IMR-90 (cell line): ENCODE data around the gene MAG. TPM values are rescaled to one million over a fixed set of nuclear protein-coding genes. Genes with fewer than 3 reads are reported as not detected.

Source experiments
- ATAC-seq: fragments of 200-7000 bp; cut with Tn5 transposase; 2 replicates; pipeline ENCODE4 v1.9.1; 2020; ENCODE audit warnings: low read depth, mild to moderate bottlenecking, moderate library complexity
- BruUV-seq: library from RNA; stranded (reverse); fragments of 400-500 nt; replicated peaks from 2 replicates; lab custom pipeline; 2021; lab: Mats Ljungman, UMichigan
- CTCF ChIA-PET: fragments of 300-600 bp; formaldehyde crosslinking; extraction: SDS; loops from one replicate; lab custom pipeline; 2021; ENCODE audit warnings: antibody characterized with exemption; lab: Yijun Ruan, JAX
- POLR2A ChIA-PET: fragments of 300-600 bp; sonication (Branson Sonifier 250); formaldehyde crosslinking; loops from one replicate; lab custom pipeline; 2022; ENCODE audit warnings: antibody characterized with exemption; ENCODE audit not compliant: unreplicated experiment; lab: Charles Lee
- DNase-seq: peaks from one replicate; pipeline ENCODE4 v3.0.0; 2013
- H2AFZ ChIP-seq: replicated peaks from 2 replicates; pipeline ENCODE3; 2013; ENCODE audit warnings: low read length, mild to moderate bottlenecking; ENCODE audit not compliant: poor library complexity
- H2AK5ac ChIP-seq: 2 replicates; pipeline ENCODE4 v1.6.1; 2013; ENCODE audit warnings: low read depth, low read length, inconsistent platforms
- H2AK9ac ChIP-seq: replicated peaks from 2 replicates; pipeline ENCODE3; 2013; ENCODE audit warnings: mild to moderate bottlenecking, low read depth, low read length, moderate library complexity; ENCODE audit not compliant: poor library complexity
- H2BK120ac ChIP-seq: 2 replicates; pipeline ENCODE4 v1.6.1; 2013; ENCODE audit warnings: low read depth, low read length, inconsistent platforms
- H2BK15ac ChIP-seq: 3 replicates; pipeline ENCODE4 v1.6.1; 2013; ENCODE audit warnings: low read depth, low read length, inconsistent platforms
- H2BK20ac ChIP-seq: 2 replicates; pipeline ENCODE4 v1.6.1; 2013; ENCODE audit warnings: low read depth, mild to moderate bottlenecking, inconsistent platforms, low read length, moderate library complexity
- H2BK5ac ChIP-seq: 2 replicates; pipeline ENCODE4 v1.6.1; 2013; ENCODE audit warnings: mild to moderate bottlenecking, low read depth, low read length, inconsistent platforms; ENCODE audit not compliant: poor library complexity, severe bottlenecking
- H3K14ac ChIP-seq: replicated peaks from 2 replicates; pipeline ENCODE4 v1.6.1; 2013; ENCODE audit warnings: low read depth, low read length, inconsistent platforms
- H3K18ac ChIP-seq: 2 replicates; pipeline ENCODE4 v1.6.1; 2013; ENCODE audit warnings: low read depth, low read length, control low read depth
- H3K23ac ChIP-seq: 2 replicates; pipeline ENCODE4 v1.6.1; 2013; ENCODE audit warnings: low read depth, low read length, inconsistent platforms
- H3K27ac ChIP-seq: 2 replicates; pipeline ENCODE4 v1.5.1; 2013; ENCODE audit warnings: mild to moderate bottlenecking, control low read depth, low read length; ENCODE audit not compliant: insufficient read depth
- H3K27me3 ChIP-seq: 2 replicates; pipeline ENCODE4 v1.6.1; 2013; ENCODE audit warnings: low read length; ENCODE audit not compliant: control insufficient read depth, insufficient read depth
- H3K36me3 ChIP-seq: 2 replicates; pipeline ENCODE4 v1.6.1; 2013; ENCODE audit warnings: low read length, mixed read lengths; ENCODE audit not compliant: control insufficient read depth, insufficient read depth
- H3K4ac ChIP-seq: 2 replicates; pipeline ENCODE4 v1.6.1; 2013; ENCODE audit warnings: low read depth, low read length, inconsistent platforms
- H3K4me1 ChIP-seq: 2 replicates; pipeline ENCODE4 v1.6.1; 2013; ENCODE audit warnings: low read length, mixed read lengths; ENCODE audit not compliant: control insufficient read depth, insufficient read depth
- H3K4me2 ChIP-seq: 2 replicates; pipeline ENCODE4 v1.6.1; 2013; ENCODE audit warnings: low read depth, mild to moderate bottlenecking, control low read depth, low read length, moderate library complexity
- H3K4me3 ChIP-seq: 2 replicates; pipeline ENCODE4 v1.5.1; 2013; ENCODE audit warnings: low read depth, mild to moderate bottlenecking, control low read depth, low read length, moderate library complexity; ENCODE audit not compliant: insufficient read depth
- H3K56ac ChIP-seq: 2 replicates; pipeline ENCODE4 v1.6.1; 2013; ENCODE audit warnings: low read length, inconsistent platforms; ENCODE audit not compliant: insufficient read depth; ENCODE audit errors: extremely low read depth
- H3K79me1 ChIP-seq, 2 experiments: 2 replicates each; pipeline ENCODE4 v1.6.1; 2013; ENCODE audit warnings: low read length in 2 of 2, inconsistent platforms in 1 of 2, low read depth in 1 of 2
- H3K9ac ChIP-seq: 2 replicates; pipeline ENCODE4 v1.6.1; 2013; ENCODE audit warnings: low read depth, low read length, control low read depth
- H3K9me1 ChIP-seq: 2 replicates; pipeline ENCODE4 v1.6.1; 2013; ENCODE audit warnings: low read length, inconsistent platforms; ENCODE audit not compliant: insufficient read depth
- H3K9me3 ChIP-seq: 2 replicates; pipeline ENCODE4 v1.6.1; 2013; ENCODE audit warnings: low read length; ENCODE audit not compliant: control insufficient read depth, insufficient read depth
- H4K20me1 ChIP-seq: 2 replicates; pipeline ENCODE4 v1.6.1; 2013; ENCODE audit warnings: low read length, inconsistent platforms; ENCODE audit not compliant: insufficient read depth
- H4K5ac ChIP-seq: 2 replicates; pipeline ENCODE4 v1.6.1; 2013; ENCODE audit warnings: mild to moderate bottlenecking, low read depth, low read length, control low read depth
- H4K8ac ChIP-seq, 2 experiments: 2 replicates each; pipeline ENCODE4 v1.6.1; 2013; ENCODE audit warnings: low read depth in 2 of 2, low read length in 2 of 2, control low read depth in 1 of 2, inconsistent platforms in 1 of 2
- H4K91ac ChIP-seq: 2 replicates; pipeline ENCODE4 v1.6.1; 2013; ENCODE audit warnings: low read depth, low read length, inconsistent platforms; ENCODE audit not compliant: insufficient read depth
- BHLHE40 ChIP-seq: fragments of 150-350 bp; IDR thresholded peaks from 2 replicates; pipeline ENCODE4 v1.6.1; 2016; ENCODE audit warnings: mild to moderate bottlenecking, low read depth, low read length
- CEBPB ChIP-seq: IDR thresholded peaks from 2 replicates; pipeline ENCODE4 v1.6.1; 2012; ENCODE audit warnings: low read depth, low read length, improper control_type of control experiment
- CHD1 ChIP-seq: IDR thresholded peaks from 2 replicates; pipeline ENCODE4 v1.6.1; 2012; ENCODE audit warnings: low read depth, low read length, improper control_type of control experiment
- CTCF ChIP-seq: conservative IDR thresholded peaks from 2 replicates; pipeline ENCODE4 v1.5.1; 2012; ENCODE audit warnings: mild to moderate bottlenecking, low read depth, low read length, improper control_type of control experiment
- ELK1 ChIP-seq: fragments of 150-350 bp; IDR thresholded peaks from 2 replicates; pipeline ENCODE4 v1.6.1; 2016; ENCODE audit warnings: low read depth, mild to moderate bottlenecking, low read length, moderate library complexity, borderline replicate concordance
- FOS ChIP-seq: fragments of 150-350 bp; IDR thresholded peaks from 2 replicates; pipeline ENCODE4 v1.6.1; 2016; ENCODE audit warnings: low read depth, low read length
- MAFK ChIP-seq: IDR thresholded peaks from 2 replicates; pipeline ENCODE4 v1.6.1; 2012; ENCODE audit warnings: low read depth, low read length, improper control_type of control experiment
- MAZ ChIP-seq: IDR thresholded peaks from 2 replicates; pipeline ENCODE4 v1.6.1; 2012; ENCODE audit warnings: low read depth, mild to moderate bottlenecking, low read length, improper control_type of control experiment, moderate library complexity, borderline replicate concordance
- MXI1 ChIP-seq: IDR thresholded peaks from 2 replicates; pipeline ENCODE4 v1.6.1; 2012; ENCODE audit warnings: low read depth, mild to moderate bottlenecking, low read length, moderate library complexity, borderline replicate concordance
- NFE2L2 ChIP-seq: fragments of 150-350 bp; IDR thresholded peaks from 2 replicates; pipeline ENCODE4 v1.6.1; 2016; ENCODE audit warnings: low read depth, mild to moderate bottlenecking, low read length
- POLR2A ChIP-seq: IDR thresholded peaks from 2 replicates; pipeline ENCODE4 v1.6.1; 2012; ENCODE audit warnings: mild to moderate bottlenecking, low read depth, low read length
- RAD21 ChIP-seq: IDR thresholded peaks from 2 replicates; pipeline ENCODE4 v1.6.1; 2012; ENCODE audit warnings: low read length, improper control_type of control experiment
- RCOR1 ChIP-seq: IDR thresholded peaks from 2 replicates; pipeline ENCODE4 v1.6.1; 2012; ENCODE audit warnings: mild to moderate bottlenecking, low read length, improper control_type of control experiment; ENCODE audit not compliant: insufficient replicate concordance
- RFX5 ChIP-seq: IDR thresholded peaks from 2 replicates; pipeline ENCODE4 v1.8.0; 2012; ENCODE audit warnings: low read depth, mild to moderate bottlenecking, low read length, moderate library complexity
- SMC3 ChIP-seq: fragments of 150-350 bp; IDR thresholded peaks from 2 replicates; pipeline ENCODE4 v1.6.1; 2016; ENCODE audit warnings: low read depth, mild to moderate bottlenecking, antibody characterized with exemption, low read length, moderate library complexity
- WGBS, 2 experiments: methylation state at CpG; one replicate each; pipeline versions ENCODE4 v1.1.5 to v1.1.7; 2013; ENCODE audit warnings: missing lambda C conversion rate in 2 of 2; ENCODE audit not compliant: insufficient read length in 1 of 2; ENCODE audit errors: extremely low coverage in 2 of 2; 5-methylcytosine and 5-hydroxymethylcytosine counted together
- dilution Hi-C: fragments of 300-500 bp; cut with HindIII; formaldehyde crosslinking; loops from one replicate; pipeline ENCODE4 v1.14.3; 2018; ENCODE audit warnings: low sequenced_read_pairs; ENCODE audit not compliant: unreplicated experiment
- in situ Hi-C: fragments of 300-500 bp; cut with MboI; formaldehyde crosslinking; loops from 3 replicates; pipeline ENCODE4 v1.14.3; 2019; ENCODE audit warnings: low sequenced_read_pairs, inconsistent platforms, mixed read lengths
- intact Hi-C: fragments of 100-400 bp; cut with micrococcal nuclease; formaldehyde crosslinking; loops from 2 replicates; pipeline ENCODE4 v1.10.0; 2022
- polyA plus RNA-seq, 3 experiments: library from polyadenylated mRNA; depleted of rRNA; stranded (reverse); fragments of >200 nt; gene quantifications; 2 replicates each; pipeline ENCODE4 v1.2.3, GENCODE V29; 2012; ENCODE audit warnings: low replicate concordance in 1 of 3
- total RNA-seq: library from RNA; depleted of rRNA; stranded (reverse); fragments of >200 nt; gene quantifications from 2 replicates; pipeline ENCODE4 v1.2.3, GENCODE V29; 2012

Gene MAG
- total and polyA plus RNA-seq, 2 of the 4 experiments (the other 2 are of a cell fraction), result not detected

GRCh38 chr19:35342430-35342829, 50.5 kb downstream of the MAG start:
- CTCF ChIA-PET, result no interaction called here
- in situ Hi-C loops, result loop anchor here (25.0 kb wide), 1 partner anchor 245 kb away; the partner anchor contains the start of gene PMIS2
- no peak overlapping the region for H3K4ac ChIP-seq
- no peaks in the 10 kb centered on the region for H3K9me3 ChIP-seq
- no peak overlapping the region for H3K4me2 ChIP-seq
- ATAC-seq (no peak), DNase-seq (no peak)
- no TSS peak for BruUV-seq
- H4K8ac ChIP-seq, result no peak overlapping the region
- no CpG with 5 or more reads among the region's 5 CpGs for WGBS, 2 experiments
- H3K4me3 ChIP-seq, result no peak overlapping the region
- no peak overlapping the region for H3K14ac ChIP-seq
- H3K56ac ChIP-seq, result no peak overlapping the region
- no peak overlapping the region for H2BK15ac ChIP-seq
- H2BK5ac ChIP-seq, result no peak overlapping the region
- no peaks in the 10 kb centered on the region for H3K4me1 ChIP-seq
- intact Hi-C loops, result no loop called here
- no peaks in the 10 kb centered on the region for H3K9me1 ChIP-seq
- no peak overlapping the region for H3K27ac ChIP-seq
- H2BK120ac ChIP-seq, result no peak overlapping the region
- no peak for TF ChIP-seq NFE2L2
- no peak for TF ChIP-seq RFX5
- no peak for TF ChIP-seq ELK1
- TF ChIP-seq CEBPB, result no peak
- TF ChIP-seq MXI1, result no peak
- TF ChIP-seq MAZ, result no peak
- no peak for TF ChIP-seq CHD1
- no peak for TF ChIP-seq POLR2A
- no peak for TF ChIP-seq RAD21
- no peak for TF ChIP-seq MAFK
- TF ChIP-seq BHLHE40, result no peak
- TF ChIP-seq CTCF, result no peak
- TF ChIP-seq RCOR1, result no peak
- no peak for TF ChIP-seq FOS
- no peak for TF ChIP-seq SMC3
- H3K36me3 ChIP-seq, result no peaks in the 10 kb centered on the region
- H3K18ac ChIP-seq, result no peak overlapping the region
- no peak overlapping the region for H4K5ac ChIP-seq
- POLR2A ChIA-PET, result no interaction called here
- H3K23ac ChIP-seq, result no peak overlapping the region
- no peak overlapping the region for H3K9ac ChIP-seq
- no peak overlapping the region for H2AK9ac ChIP-seq
- H2AFZ ChIP-seq, result no peak overlapping the region
- no peaks in the 10 kb centered on the region for H3K79me1 ChIP-seq
- H2AK5ac ChIP-seq, result no peak overlapping the region
- dilution Hi-C loops, result no loop called here
- no peaks in the 10 kb centered on the region for H4K20me1 ChIP-seq
- no peak overlapping the region for H2BK20ac ChIP-seq
- H4K91ac ChIP-seq, result no peak overlapping the region
- peaks cover 3% of the 10 kb centered on the region; the same call in 1 of the 2 replicates for H3K27me3 ChIP-seq
